IgD-negative memory B cell (primary cell): ENCODE data around the gene OSBPL1A. TPM values are rescaled to one million over a fixed set of nuclear protein-coding genes. Genes with fewer than 3 reads are reported as not detected.
A peak's percentile ranks its signal among the peaks of the same experiment; 100 is the strongest.
"Not testable (repeated sequence)": the region's sequence is repeated elsewhere in the genome, so short reads cannot be mapped to it uniquely, and the experiment has no call there.

Experiments
- H3K27ac Mint-ChIP-seq, 3 donors: one replicate each; pipeline ENCODE4 v1.8.0; 2020 to 2022; ENCODE audit warnings: mild to moderate bottlenecking in 3 of 3, mixed read lengths in 3 of 3, moderate library complexity in 1 of 3
- H3K27me3 Mint-ChIP-seq: one replicate; pipeline ENCODE4 v1.8.0; 2021; ENCODE audit warnings: mixed read lengths
- H3K36me3 Mint-ChIP-seq: one replicate; pipeline ENCODE4 v1.8.0; 2020; ENCODE audit warnings: mild to moderate bottlenecking, mixed read lengths
- H3K4me1 Mint-ChIP-seq, 3 donors: one replicate each; pipeline ENCODE4 v1.8.0; 2020 to 2022; ENCODE audit warnings: mixed read lengths in 3 of 3, mild to moderate bottlenecking in 1 of 3
- H3K4me3 Mint-ChIP-seq, 4 donors: one replicate each; pipeline ENCODE4 v1.8.0; 2020 to 2022; ENCODE audit warnings: mild to moderate bottlenecking in 4 of 4, mixed read lengths in 4 of 4, moderate library complexity in 3 of 4
- H3K9me3 Mint-ChIP-seq, 3 donors: one replicate each; pipeline ENCODE4 v1.8.0; 2020 to 2021; ENCODE audit warnings: mixed read lengths in 3 of 3, mild to moderate bottlenecking in 1 of 3
- polyA plus RNA-seq: library from polyadenylated mRNA; unstranded; fragments of 300-500 nt; fragmentation: Illumina TruSeq; gene quantifications from one replicate; pipeline ENCODE4 v1.2.3, GENCODE V29; 2021

Gene OSBPL1A
- polyA plus RNA-seq, 1 donor from 2014 or later, result 0.84 TPM

DNA sequence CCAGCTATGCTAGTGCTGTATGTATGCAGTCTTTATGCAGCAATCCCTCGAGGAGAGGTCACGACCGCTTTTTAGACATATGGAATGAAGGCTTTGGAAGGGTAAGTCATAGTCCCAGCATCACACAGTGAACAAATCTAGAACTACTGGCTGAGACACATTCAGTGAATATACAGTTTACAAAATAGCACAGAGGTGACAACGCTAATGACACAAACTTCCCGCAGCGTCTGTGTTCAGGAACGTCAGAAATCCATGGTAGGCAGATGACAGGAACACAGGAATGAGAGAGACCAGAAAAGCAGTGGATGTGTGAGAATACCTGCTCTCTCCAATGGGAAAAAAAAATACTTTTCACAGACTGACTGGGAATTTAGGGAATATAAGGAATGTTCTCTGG, 229.1 kb downstream of the OSBPL1A start:
- no peaks in the 10 kb centered on the region for H3K9me3 Mint-ChIP-seq
- H3K36me3 Mint-ChIP-seq, result peaks cover 2% of the 10 kb centered on the region
- no peak overlapping the region for H3K27ac Mint-ChIP-seq
- H3K4me1 Mint-ChIP-seq, result peaks cover 0 to 2% (median 0%) of the 10 kb centered on the region in 3 donors
- peaks cover 10% of the 10 kb centered on the region for H3K27me3 Mint-ChIP-seq
- no peak overlapping the region for H3K4me3 Mint-ChIP-seq

DNA sequence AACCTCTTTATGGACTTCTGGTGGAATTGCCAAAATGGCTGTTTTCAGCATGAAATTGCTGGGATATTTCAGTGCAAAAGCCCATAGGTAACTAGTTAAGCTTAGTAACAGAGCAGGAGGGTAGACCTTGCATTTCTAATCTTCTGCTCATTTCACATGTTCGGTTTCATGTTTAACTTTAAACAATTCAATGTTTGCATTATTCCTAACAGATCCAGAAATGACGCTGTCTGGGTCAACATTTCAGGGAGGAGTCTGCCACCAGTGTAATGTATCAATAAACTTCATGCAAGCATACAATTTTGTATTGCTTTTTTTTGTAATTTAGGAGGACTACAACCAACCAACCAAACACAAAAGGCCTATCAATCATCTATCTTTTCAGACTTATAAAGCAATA, 236.3 kb downstream of the OSBPL1A start:
- Mint-ChIP-seq H3K4me3 (no peak overlapping the region), H3K9me3 (no peaks in the 10 kb centered on the region), H3K4me1 (no peaks in the 10 kb centered on the region), H3K36me3 (peaks cover 1% of the 10 kb centered on the region), H3K27ac (no peak overlapping the region), H3K27me3 (no peaks in the 10 kb centered on the region)

DNA sequence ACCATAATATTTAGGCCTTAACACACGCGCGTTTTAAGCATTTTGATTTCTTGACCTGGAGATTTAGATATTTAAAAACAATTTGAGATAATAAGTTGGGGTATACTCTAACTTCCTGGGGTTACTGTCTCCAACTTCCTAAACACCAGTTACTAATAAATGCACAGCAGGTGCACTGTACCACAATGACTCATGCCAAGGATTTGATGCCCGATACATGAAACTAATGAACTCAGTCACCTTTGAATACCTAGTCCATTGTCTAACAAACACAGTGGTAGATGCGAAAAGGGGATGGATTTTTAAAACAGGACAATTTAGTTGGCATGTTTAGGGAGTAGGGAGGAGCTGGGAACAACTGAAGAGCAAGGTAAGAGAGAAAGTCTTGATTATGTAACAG, 237.5 kb downstream of the OSBPL1A start:
- no peaks in the 10 kb centered on the region for H3K9me3 Mint-ChIP-seq
- H3K36me3 Mint-ChIP-seq, result peaks cover 1% of the 10 kb centered on the region
- H3K4me3 Mint-ChIP-seq, result no peak overlapping the region
- H3K27me3 Mint-ChIP-seq, result no peaks in the 10 kb centered on the region
- H3K4me1 Mint-ChIP-seq, result no peaks in the 10 kb centered on the region
- no peak overlapping the region for H3K27ac Mint-ChIP-seq

DNA sequence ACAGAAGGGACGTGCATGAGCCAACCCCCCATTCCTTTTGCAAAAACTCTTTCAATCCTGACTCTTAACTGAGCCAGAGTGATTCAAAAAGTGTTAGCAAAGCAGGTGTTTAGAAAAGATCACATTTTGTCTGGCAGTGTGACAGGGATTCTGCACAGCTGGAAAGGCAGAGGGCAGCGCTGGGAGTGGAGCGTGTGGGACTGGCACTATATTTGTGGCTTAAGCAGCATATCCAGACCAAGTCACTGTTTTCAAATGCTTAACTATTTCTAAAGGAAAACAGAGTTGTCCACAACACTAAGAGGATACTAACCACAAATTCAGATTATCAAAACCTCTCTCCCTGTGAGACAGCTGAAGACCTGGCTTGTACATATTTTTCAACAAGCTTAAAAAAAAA, 239.8 kb downstream of the OSBPL1A start:
- Mint-ChIP-seq H3K9me3 (no peaks in the 10 kb centered on the region), H3K36me3 (peaks cover 1% of the 10 kb centered on the region), H3K27me3 (no peaks in the 10 kb centered on the region), H3K4me3 (no peak overlapping the region), H3K4me1 (no peaks in the 10 kb centered on the region), H3K27ac (no peak overlapping the region)

DNA sequence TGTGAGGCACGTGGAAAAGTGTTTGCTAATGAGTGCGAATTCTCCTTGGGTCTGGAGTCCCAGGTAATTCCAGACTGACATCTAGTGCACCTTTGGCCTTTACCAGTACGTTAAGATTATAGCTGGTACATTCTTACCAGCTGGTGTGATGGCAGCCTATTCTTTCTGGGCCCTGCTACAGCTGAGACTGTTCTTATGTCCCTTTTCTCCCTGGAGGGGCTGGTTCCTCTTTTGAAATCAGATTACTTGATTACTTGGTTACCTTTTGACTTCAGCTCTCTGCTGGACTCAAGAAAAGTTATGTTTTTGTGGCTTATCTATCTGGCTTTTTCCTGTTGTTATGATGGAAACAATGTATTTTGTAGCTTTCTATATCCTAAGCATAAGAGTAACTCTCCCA, 244.2 kb downstream of the OSBPL1A start:
- no peak overlapping the region for H3K4me3 Mint-ChIP-seq
- no peaks in the 10 kb centered on the region for H3K4me1 Mint-ChIP-seq
- H3K27ac Mint-ChIP-seq, result no peak overlapping the region
- no peaks in the 10 kb centered on the region for H3K27me3 Mint-ChIP-seq
- peaks cover 0 to 2% (median 0%) of the 10 kb centered on the region in 3 donors for H3K9me3 Mint-ChIP-seq
- H3K36me3 Mint-ChIP-seq, result no peaks in the 10 kb centered on the region

DNA sequence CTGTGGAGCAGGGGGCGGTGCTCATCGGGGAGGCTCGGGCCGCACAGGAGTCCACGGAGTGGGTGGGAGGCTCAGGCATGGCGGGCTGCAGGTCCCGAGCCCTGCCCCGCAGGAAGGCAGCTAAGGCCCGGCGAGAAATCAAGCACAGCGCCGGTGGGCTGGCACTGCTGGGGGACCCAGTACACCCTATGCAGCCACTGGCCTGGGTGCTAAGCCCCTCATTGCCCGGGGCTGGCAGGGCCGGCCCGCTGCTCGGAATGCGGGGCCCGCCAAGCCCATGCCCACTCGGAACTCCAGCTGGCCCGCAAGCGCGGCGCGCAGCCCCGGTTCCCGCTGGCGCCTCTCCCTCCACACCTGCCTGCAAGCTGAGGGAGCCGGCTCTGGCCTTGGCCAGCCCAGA, 248.0 kb downstream of the OSBPL1A start:
- H3K4me1 Mint-ChIP-seq, H3K27ac Mint-ChIP-seq, H3K36me3 Mint-ChIP-seq, H3K4me3 Mint-ChIP-seq, H3K9me3 Mint-ChIP-seq, H3K27me3 Mint-ChIP-seq: not testable (repeated sequence)

DNA sequence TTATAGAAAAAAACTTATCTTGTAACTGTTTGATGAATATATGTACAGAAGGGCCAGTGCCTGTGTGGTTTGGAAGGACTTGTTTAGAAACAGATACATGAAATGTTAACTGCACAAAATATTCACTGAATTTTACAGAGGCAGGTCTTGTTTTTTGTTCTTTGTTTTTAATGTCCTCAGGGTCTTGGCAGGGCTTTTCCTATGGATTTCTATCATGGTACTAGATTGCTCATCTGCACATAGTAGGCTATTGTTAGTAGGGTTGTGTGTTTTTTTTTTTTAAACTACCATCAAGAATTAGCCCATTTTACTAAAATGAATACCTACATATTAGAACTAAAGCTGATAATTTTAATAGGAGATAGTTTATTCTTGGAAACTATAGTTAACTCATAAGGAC, 255.2 kb downstream of the OSBPL1A start:
- peaks cover 0 to 3% (median 2%) of the 10 kb centered on the region in 3 donors for H3K9me3 Mint-ChIP-seq
- no peak overlapping the region for H3K27ac Mint-ChIP-seq
- no peaks in the 10 kb centered on the region for H3K36me3 Mint-ChIP-seq
- H3K27me3 Mint-ChIP-seq, result peaks cover 6% of the 10 kb centered on the region
- no peak overlapping the region for H3K4me3 Mint-ChIP-seq
- peaks cover 10 to 15% (median 11%) of the 10 kb centered on the region in 3 donors for H3K4me1 Mint-ChIP-seq

DNA sequence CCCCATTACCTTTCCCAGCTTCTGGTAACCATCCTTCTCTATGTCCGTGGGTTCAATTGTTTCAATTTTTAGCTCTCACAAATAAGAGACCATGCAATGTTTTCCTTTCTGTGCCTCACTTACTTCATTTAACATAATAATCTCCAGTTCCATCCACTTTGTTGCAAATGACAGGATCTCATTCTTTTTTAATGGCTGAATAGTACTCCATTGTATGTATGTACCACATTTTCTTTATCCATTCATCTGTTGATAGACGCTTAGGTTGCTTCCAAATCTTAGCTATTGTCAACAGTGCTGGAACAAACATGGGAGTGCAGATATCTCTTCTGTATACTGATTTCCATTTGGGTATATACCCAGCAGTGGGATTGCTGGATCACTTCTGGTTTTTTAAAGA, 256.9 kb downstream of the OSBPL1A start:
- Mint-ChIP-seq H3K27me3 (peaks cover 6% of the 10 kb centered on the region), H3K36me3 (no peaks in the 10 kb centered on the region), H3K27ac (no peak overlapping the region), H3K4me3 (peak overlapping the region in 2 of 4 donors; percentile 44 to 55), H3K9me3 (peaks cover 0 to 3% (median 2%) of the 10 kb centered on the region in 3 donors), H3K4me1 (peaks cover 10 to 17% (median 17%) of the 10 kb centered on the region in 3 donors)

DNA sequence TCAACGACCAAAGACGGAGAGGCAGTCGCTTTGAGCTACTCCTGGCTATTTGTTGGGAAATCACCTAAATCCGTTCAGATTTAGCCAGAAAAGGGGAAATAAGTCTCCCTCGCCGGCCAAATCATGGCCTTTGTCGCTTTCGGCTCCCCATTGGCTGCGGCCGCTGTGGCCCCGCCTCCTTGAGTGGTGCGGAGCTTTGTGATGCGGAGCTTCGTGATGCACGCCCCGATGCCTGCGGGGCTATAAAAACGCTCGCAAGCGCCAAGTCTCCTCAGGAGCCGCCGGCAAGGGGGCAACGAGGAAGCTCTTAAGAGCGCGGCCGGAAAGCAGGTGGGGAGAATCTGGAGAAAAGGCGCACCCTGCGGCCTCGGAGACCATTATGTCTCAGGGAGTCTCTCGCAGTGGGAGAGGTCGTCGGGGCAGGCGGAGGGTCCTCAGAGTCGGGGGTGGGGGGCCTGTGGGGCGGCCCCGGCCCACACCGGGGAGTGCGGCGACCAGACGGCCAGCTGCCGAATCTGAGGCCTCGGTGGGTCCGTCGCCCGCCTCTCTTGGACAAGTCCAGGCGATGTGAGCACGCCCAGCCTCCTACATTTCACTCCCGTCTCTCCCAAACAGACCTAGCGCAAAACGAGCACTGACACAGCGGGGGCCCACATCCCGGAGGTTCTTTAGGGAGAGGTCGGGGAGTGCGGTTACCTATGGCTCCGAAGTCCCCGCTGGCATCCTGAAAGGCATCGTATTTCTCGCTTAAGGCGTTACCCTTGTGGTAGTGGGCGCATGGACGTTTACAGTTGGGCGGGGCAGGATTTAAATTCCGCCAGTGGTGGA, 258.6 kb downstream of the OSBPL1A start, which contains the start of gene CABYR:
Gene CABYR, plus strand, starts transcription at position 274 of the 828 bp plus-strand sequence. CDS start 4,053 bp downstream, outside the sequence.
- peaks cover 10 to 17% (median 17%) of the 10 kb centered on the region in 3 donors for H3K4me1 Mint-ChIP-seq
- peak within 1 kb of the TSS; percentile 87 to 96 (median 93) for H3K4me3 Mint-ChIP-seq
- peaks cover 0 to 3% (median 2%) of the 10 kb centered on the region in 3 donors for H3K9me3 Mint-ChIP-seq
- H3K27me3 Mint-ChIP-seq, result peaks cover 6% of the 10 kb centered on the region
- peak within 1 kb of the TSS; percentile 69 to 74 (median 73) for H3K27ac Mint-ChIP-seq
- peaks cover 2% of the 10 kb centered on the region for H3K36me3 Mint-ChIP-seq

DNA sequence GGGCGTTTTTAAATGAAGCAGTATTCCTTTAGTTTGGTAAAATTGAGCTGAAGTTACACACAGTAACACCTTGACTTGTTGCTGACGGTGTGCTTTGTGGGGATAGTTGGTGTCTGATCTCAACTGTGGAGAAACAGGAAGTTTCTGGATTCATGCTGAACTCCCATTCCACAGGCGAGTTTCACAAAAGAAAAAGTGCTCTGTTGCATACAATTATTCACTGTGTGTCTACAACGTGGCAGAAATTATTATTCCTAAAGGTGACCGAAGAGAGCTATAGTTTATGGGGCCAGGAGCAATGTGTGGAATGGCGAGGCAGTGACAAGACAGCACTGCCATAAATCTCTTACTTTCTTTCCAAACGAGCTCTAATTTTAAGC, 259.2 kb downstream of the OSBPL1A start:
- Mint-ChIP-seq H3K36me3 (peaks cover 2% of the 10 kb centered on the region), H3K27ac (peak overlapping the region; percentile 69 to 74 (median 73)), H3K27me3 (peaks cover 6% of the 10 kb centered on the region), H3K4me3 (peak overlapping the region; percentile 87 to 96 (median 93)), H3K4me1 (peaks cover 10 to 17% (median 17%) of the 10 kb centered on the region in 3 donors), H3K9me3 (peaks cover 0 to 3% (median 2%) of the 10 kb centered on the region in 3 donors)

DNA sequence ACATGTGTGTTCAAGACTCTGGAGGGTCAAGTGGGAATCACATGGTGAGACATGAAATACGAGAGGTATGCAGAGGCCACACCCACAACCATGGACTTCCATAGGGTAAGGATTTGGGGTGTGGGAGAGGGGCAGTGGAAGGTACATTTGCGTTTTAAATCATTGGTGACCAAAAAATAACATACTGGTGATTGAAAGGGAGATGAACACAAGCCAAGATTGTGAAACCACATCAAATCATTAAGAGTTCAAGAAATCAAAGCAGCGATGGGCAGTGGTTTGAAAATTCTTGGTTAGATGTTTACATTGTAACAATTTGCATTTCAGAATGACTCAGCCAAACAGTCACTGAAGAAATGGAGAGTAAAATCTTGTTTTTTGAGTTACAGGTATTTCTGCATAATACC, 260.7 kb downstream of the OSBPL1A start:
- Mint-ChIP-seq H3K4me3 (peak overlapping the region in 3 of 4 donors; percentile 9 to 42 (median 38)), H3K9me3 (peaks cover 0 to 3% (median 2%) of the 10 kb centered on the region in 3 donors), H3K27me3 (peaks cover 6% of the 10 kb centered on the region), H3K27ac (no peak overlapping the region), H3K36me3 (peaks cover 2% of the 10 kb centered on the region), H3K4me1 (peaks cover 10 to 17% (median 17%) of the 10 kb centered on the region in 3 donors)

DNA sequence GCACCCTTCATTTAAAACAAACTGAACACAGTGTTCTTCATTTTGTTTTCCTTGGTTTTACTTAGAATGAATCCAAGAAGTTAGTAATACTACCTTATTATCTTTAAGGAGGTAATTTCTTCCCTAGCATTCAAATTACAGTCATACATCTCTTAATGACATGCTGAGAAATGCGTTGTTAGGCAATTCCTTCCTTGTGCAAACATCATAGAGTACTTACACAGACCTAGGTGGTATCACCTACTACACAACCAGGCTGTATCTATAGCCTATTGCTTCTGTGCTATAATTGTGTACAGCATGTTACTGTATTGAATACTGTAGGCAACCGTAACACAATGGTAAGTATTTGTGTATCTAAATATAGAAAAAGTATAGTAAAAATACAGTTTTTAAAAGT, 267.1 kb downstream of the OSBPL1A start:
- Mint-ChIP-seq H3K36me3 (peaks cover 14% of the 10 kb centered on the region), H3K27ac (no peak overlapping the region), H3K4me3 (no peak overlapping the region), H3K27me3 (no peaks in the 10 kb centered on the region), H3K4me1 (no peaks in the 10 kb centered on the region), H3K9me3 (no peaks in the 10 kb centered on the region)

DNA sequence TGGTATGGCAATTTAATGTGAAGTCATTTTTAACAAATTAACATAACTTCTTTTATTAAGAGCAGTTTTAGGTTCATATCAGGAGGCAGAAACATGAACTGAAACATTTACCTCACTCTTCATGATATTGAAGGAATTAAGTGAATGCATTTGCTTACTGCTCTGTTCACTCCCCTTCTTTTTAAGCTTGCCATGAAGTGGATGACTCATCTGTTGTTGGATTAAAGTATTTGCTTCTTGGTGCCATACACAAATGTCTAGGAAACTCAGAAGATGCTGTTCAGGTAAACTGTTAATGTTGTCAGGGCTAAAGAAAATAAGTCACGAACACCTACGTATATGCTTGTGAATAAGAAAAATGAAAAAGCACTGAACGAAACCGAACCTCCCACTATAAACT, 268.9 kb downstream of the OSBPL1A start:
- H3K9me3 Mint-ChIP-seq, result no peaks in the 10 kb centered on the region
- no peaks in the 10 kb centered on the region for H3K4me1 Mint-ChIP-seq
- no peak overlapping the region for H3K4me3 Mint-ChIP-seq
- no peak overlapping the region for H3K27ac Mint-ChIP-seq
- H3K36me3 Mint-ChIP-seq, result peaks cover 12% of the 10 kb centered on the region
- H3K27me3 Mint-ChIP-seq, result no peaks in the 10 kb centered on the region

DNA sequence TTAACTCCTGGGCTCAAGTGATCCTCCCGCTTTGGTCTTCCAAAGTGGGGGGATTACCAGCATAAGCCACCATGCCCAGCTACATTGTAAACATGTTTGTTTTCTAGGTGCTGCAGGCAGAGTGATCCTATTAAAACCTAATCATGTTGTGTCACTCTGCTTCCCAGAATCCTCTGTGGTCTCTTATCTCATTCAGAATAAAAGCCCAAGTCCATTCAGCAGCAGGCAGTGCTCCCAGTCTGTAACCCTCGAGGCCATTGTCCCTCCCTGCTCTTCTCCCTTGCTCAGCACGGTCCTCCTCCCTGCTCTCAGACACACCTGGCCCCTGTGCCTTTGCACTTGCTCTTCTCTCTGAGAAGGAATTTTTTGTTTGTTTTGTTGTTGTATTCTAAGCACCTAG, 269.9 kb downstream of the OSBPL1A start:
- H3K36me3 Mint-ChIP-seq, result peaks cover 14% of the 10 kb centered on the region

DNA sequence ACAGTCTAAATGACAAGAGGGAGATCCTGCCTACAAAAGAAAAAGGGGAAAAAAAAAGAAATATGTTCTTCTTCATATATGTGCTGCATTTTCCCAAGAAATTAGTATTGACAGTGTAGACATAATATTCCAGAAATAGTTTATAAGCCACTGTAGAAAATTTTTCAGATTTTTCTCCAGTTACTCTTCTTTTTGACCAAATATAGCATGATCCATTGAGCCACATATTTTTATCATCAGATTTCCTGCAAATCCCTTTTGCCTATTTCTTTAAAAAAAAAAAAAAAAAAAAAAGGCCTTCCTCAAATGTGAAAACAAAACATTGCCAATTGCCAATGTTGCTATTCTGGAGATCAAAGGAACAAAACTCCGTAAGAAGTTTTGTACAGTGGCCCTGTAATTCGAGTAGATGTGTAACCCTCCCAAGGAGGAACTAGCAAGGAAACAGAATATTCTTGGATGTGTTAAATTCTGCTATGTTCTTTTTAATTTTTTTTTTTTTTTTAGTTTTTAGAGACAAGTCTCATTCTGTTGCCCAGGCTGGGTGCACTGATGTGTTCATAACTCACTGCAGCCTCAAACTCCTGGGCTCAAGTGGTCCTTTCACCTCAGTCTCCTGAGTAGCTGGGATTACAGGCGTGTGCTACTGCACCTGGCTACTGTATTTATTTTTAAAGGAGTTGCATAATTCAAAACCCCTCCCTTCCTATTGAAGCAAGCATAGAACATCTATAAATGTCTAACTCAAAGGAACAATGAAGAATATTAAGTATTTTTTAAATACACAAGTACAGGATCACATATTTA, 271.3 kb downstream of the OSBPL1A start:
- Mint-ChIP-seq H3K36me3 (peaks cover 15% of the 10 kb centered on the region), H3K9me3 (no peaks in the 10 kb centered on the region), H3K27me3 (no peaks in the 10 kb centered on the region), H3K4me1 (peaks cover 0 to 5% (median 0%) of the 10 kb centered on the region in 3 donors), H3K27ac (no peak overlapping the region), H3K4me3 (no peak overlapping the region)

More for the DNA sequence above, 269.9 kb downstream of the OSBPL1A start:
- no peaks in the 10 kb centered on the region for H3K27me3 Mint-ChIP-seq
- no peak overlapping the region for H3K4me3 Mint-ChIP-seq
- no peak overlapping the region for H3K27ac Mint-ChIP-seq
- H3K9me3 Mint-ChIP-seq, result no peaks in the 10 kb centered on the region
- H3K4me1 Mint-ChIP-seq, result peaks cover 0 to 2% (median 0%) of the 10 kb centered on the region in 3 donors
